Measurements from ENCODE around the gene C16orf89. TPM values are rescaled to one million over a fixed set of nuclear protein-coding genes. Genes with fewer than 3 reads are reported as not detected.

Gene C16orf89
- total and polyA plus RNA-seq, 9 donors, result 0.17 to 5.4 (median 0.39) TPM; not detected in 1

Other genes starting within 250 kb of the C16orf89 start
- gene GLYR1, start 218.7 kb downstream of the C16orf89 start, total RNA-seq, result 29.8 TPM
- gene GLYR1, start 218.7 kb downstream of the C16orf89 start, polyA plus RNA-seq (ENCODE audit: insufficient read depth in 1 of 8, insufficient read length in 8 of 8, low replicate concordance in 1 of 8), result 10 to 100 TPM; 49.8 to 57.1 (median 51.5) TPM
- 9.9 TPM for gene UBN1, start 218.5 kb downstream of the C16orf89 start, total RNA-seq
- 10 to 100 TPM; 13.4 to 24.6 (median 19.5) TPM for gene UBN1, start 218.5 kb downstream of the C16orf89 start, polyA plus RNA-seq (ENCODE audit: insufficient read depth in 1 of 8, insufficient read length in 8 of 8, low replicate concordance in 1 of 8)
- 1.1 TPM for gene PPL, start 128.8 kb downstream of the C16orf89 start, total RNA-seq
- 10 to 100 TPM in 1 of 8 donors, 1 to 10 TPM in 4, under 1 TPM in 3; 0.53 to 18.3 (median 1.1) TPM for gene PPL, start 128.8 kb downstream of the C16orf89 start, polyA plus RNA-seq (ENCODE audit: insufficient read depth in 1 of 8, insufficient read length in 8 of 8, low replicate concordance in 1 of 8)
- 0.40 TPM for gene SEC14L5, start 107.6 kb downstream of the C16orf89 start, total RNA-seq
- gene SEC14L5, start 107.6 kb downstream of the C16orf89 start, polyA plus RNA-seq (ENCODE audit: insufficient read depth in 1 of 8, insufficient read length in 8 of 8, low replicate concordance in 1 of 8), result under 1 TPM; 0.55 to 1.00 (median 0.85) TPM
- 4.3 TPM for gene NAGPA, start 32.0 kb downstream of the C16orf89 start, total RNA-seq
- gene NAGPA, start 32.0 kb downstream of the C16orf89 start, polyA plus RNA-seq (ENCODE audit: insufficient read depth in 1 of 8, insufficient read length in 8 of 8, low replicate concordance in 1 of 8), result 1 to 10 TPM; 4.1 to 6.4 (median 5.7) TPM
- gene ALG1, start 5.9 kb upstream of the C16orf89 start, total RNA-seq, result 13.0 TPM
- 10 to 100 TPM; 10.1 to 13.6 (median 12.2) TPM for gene ALG1, start 5.9 kb upstream of the C16orf89 start, polyA plus RNA-seq (ENCODE audit: insufficient read depth in 1 of 8, insufficient read length in 8 of 8, low replicate concordance in 1 of 8)
- 7.0 TPM for gene EEF2KMT, start 31.8 kb upstream of the C16orf89 start, total RNA-seq
- 10 to 100 TPM in 7 of 8 donors, 1 to 10 TPM in 1; 9.5 to 13.0 (median 11.1) TPM for gene EEF2KMT, start 31.8 kb upstream of the C16orf89 start, polyA plus RNA-seq (ENCODE audit: insufficient read depth in 1 of 8, insufficient read length in 8 of 8, low replicate concordance in 1 of 8)